Measurements from ENCODE around the gene FIGN.

Gene FIGN

DNA sequence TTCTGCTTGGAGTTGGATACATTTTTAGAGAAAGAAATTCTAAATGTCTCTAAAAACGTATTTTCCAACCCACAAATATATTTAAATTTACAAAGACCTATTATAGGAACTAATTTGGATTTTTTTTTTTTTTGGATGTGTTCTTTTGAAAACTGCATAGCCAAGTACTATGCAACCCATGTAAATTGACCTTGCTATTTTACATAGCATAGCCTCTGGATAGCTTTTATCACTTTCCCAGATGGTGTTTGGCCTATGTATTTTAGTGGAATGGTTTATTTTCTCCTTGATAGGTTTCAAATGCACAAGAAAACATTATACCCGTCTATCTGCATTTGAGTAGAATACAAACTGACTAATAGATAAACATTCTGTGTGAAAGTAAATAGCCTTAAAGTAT is 130.0 kb downstream of the FIGN start:
- Histone ChIP-seq H3K27ac (ENCODE audit: low read depth, low read length) (no peak overlapping the region), H3K4ac (ENCODE audit: low read depth, low read length) (no peak overlapping the region), H3K14ac (ENCODE audit: low read length) (no peak overlapping the region), H3K9me3 (ENCODE audit: insufficient read depth, low read depth, low read length) (peaks cover 2% of the 10 kb centered on the region), H3K79me2 (ENCODE audit: control insufficient read depth, insufficient read depth, low read length, poor library complexity) (no peaks in the 10 kb centered on the region), H4K12ac (ENCODE audit: low read depth, low read length) (no peak overlapping the region), H3K79me1 (ENCODE audit: low read length) (no peaks in the 10 kb centered on the region), H3K4me3 (ENCODE audit: low read depth, low read length) (no peak overlapping the region), H2BK5ac (ENCODE audit: low read depth, low read length, poor library complexity) (no peak overlapping the region), H3K18ac (ENCODE audit: low read length) (no peak overlapping the region), H2BK12ac (ENCODE audit: low read length) (no peak overlapping the region), H2BK120ac (ENCODE audit: insufficient read depth, low read length, poor library complexity) (no peak overlapping the region), H3K23ac (ENCODE audit: low read length) (no peak overlapping the region), H4K8ac (ENCODE audit: low read depth, low read length) (no peak overlapping the region), H3K9ac (ENCODE audit: low read length) (no peak overlapping the region), H3K27me3 (ENCODE audit: insufficient read depth, low read length) (no peaks in the 10 kb centered on the region), H4K91ac (ENCODE audit: low read depth, low read length) (no peak overlapping the region), H2AK5ac (ENCODE audit: low read length) (no peak overlapping the region), H3K4me1 (ENCODE audit: control insufficient read depth in 1 of 2, insufficient read depth in 2 of 2, low read length in 2 of 2) (no peaks in the 10 kb centered on the region), H2AFZ (ENCODE audit: insufficient read depth, low read length, poor library complexity) (no peak overlapping the region), H3K4me2 (ENCODE audit: low read length) (no peak overlapping the region), H3K36me3 (ENCODE audit: control insufficient read depth in 1 of 2, insufficient read depth in 2 of 2, low read length in 2 of 2) (peaks cover 9 to 13% of the 10 kb centered on the region in 2 experiments)
- no peak for DNase-seq
- no CpG with 5 or more reads among the region's 2 CpGs for WGBS (ENCODE audit: extremely low coverage, insufficient coverage, insufficient read length)

- Histone ChIP-seq H3K4me2 (ENCODE audit: low read length) (no peak overlapping the region), H3K14ac (ENCODE audit: low read length) (no peak overlapping the region), H3K23ac (ENCODE audit: low read length) (no peak overlapping the region), H3K4ac (ENCODE audit: low read depth, low read length) (no peak overlapping the region), H3K9ac (ENCODE audit: low read length) (no peak overlapping the region), H3K9me3 (ENCODE audit: insufficient read depth, low read depth, low read length) (peaks cover under 1% of the 10 kb centered on the region), H2BK120ac (ENCODE audit: insufficient read depth, low read length, poor library complexity) (no peak overlapping the region), H2AK5ac (ENCODE audit: low read length) (no peak overlapping the region), H3K79me2 (ENCODE audit: control insufficient read depth, insufficient read depth, low read length, poor library complexity) (no peaks in the 10 kb centered on the region), H3K36me3 (ENCODE audit: control insufficient read depth in 1 of 2, insufficient read depth in 2 of 2, low read length in 2 of 2) (peaks cover 4 to 6% of the 10 kb centered on the region in 2 experiments), H3K4me3 (ENCODE audit: low read depth, low read length) (no peak overlapping the region), H4K12ac (ENCODE audit: low read depth, low read length) (no peak overlapping the region), H3K18ac (ENCODE audit: low read length) (no peak overlapping the region), H2BK5ac (ENCODE audit: low read depth, low read length, poor library complexity) (no peak overlapping the region), H2BK12ac (ENCODE audit: low read length) (no peak overlapping the region), H4K91ac (ENCODE audit: low read depth, low read length) (no peak overlapping the region), H3K27ac (ENCODE audit: low read depth, low read length) (no peak overlapping the region), H3K4me1 (ENCODE audit: control insufficient read depth in 1 of 2, insufficient read depth in 2 of 2, low read length in 2 of 2) (no peaks in the 10 kb centered on the region), H3K27me3 (ENCODE audit: insufficient read depth, low read length) (no peaks in the 10 kb centered on the region), H4K8ac (ENCODE audit: low read depth, low read length) (no peak overlapping the region), H3K79me1 (ENCODE audit: low read length) (no peaks in the 10 kb centered on the region), H2AFZ (ENCODE audit: insufficient read depth, low read length, poor library complexity) (no peak overlapping the region)
- no CpG with 5 or more reads among the region's 4 CpGs for WGBS (ENCODE audit: extremely low coverage, insufficient coverage, insufficient read length)
- DNase-seq, result peak; percentile 26 to 56
Measured at GRCh38 chr2:163604941-163605555, 130.8 kb downstream of the FIGN start.

GRCh38 chr2:163602196-163602595 is 133.6 kb downstream of the FIGN start:
- Histone ChIP-seq H4K12ac (ENCODE audit: low read depth, low read length) (no peak overlapping the region), H3K4ac (ENCODE audit: low read depth, low read length) (no peak overlapping the region), H3K27ac (ENCODE audit: low read depth, low read length) (no peak overlapping the region), H3K4me1 (ENCODE audit: control insufficient read depth in 1 of 2, insufficient read depth in 2 of 2, low read length in 2 of 2) (no peaks in the 10 kb centered on the region), H3K23ac (ENCODE audit: low read length) (no peak overlapping the region), H2BK120ac (ENCODE audit: insufficient read depth, low read length, poor library complexity) (no peak overlapping the region), H3K79me2 (ENCODE audit: control insufficient read depth, insufficient read depth, low read length, poor library complexity) (no peaks in the 10 kb centered on the region), H3K79me1 (ENCODE audit: low read length) (no peaks in the 10 kb centered on the region), H2BK5ac (ENCODE audit: low read depth, low read length, poor library complexity) (no peak overlapping the region), H3K4me3 (ENCODE audit: low read depth, low read length) (no peak overlapping the region), H3K4me2 (ENCODE audit: low read length) (no peak overlapping the region), H3K9ac (ENCODE audit: low read length) (no peak overlapping the region), H4K91ac (ENCODE audit: low read depth, low read length) (no peak overlapping the region), H3K14ac (ENCODE audit: low read length) (no peak overlapping the region), H3K18ac (ENCODE audit: low read length) (no peak overlapping the region), H2AFZ (ENCODE audit: insufficient read depth, low read length, poor library complexity) (no peak overlapping the region), H2BK12ac (ENCODE audit: low read length) (peak overlapping the region; percentile 22), H3K36me3 (ENCODE audit: control insufficient read depth in 1 of 2, insufficient read depth in 2 of 2, low read length in 2 of 2) (no peaks in the 10 kb centered on the region), H3K9me3 (ENCODE audit: insufficient read depth, low read depth, low read length) (no peaks in the 10 kb centered on the region), H3K27me3 (ENCODE audit: insufficient read depth, low read length) (no peaks in the 10 kb centered on the region), H4K8ac (ENCODE audit: low read depth, low read length) (no peak overlapping the region), H2AK5ac (ENCODE audit: low read length) (no peak overlapping the region)
- DNase-seq, result no peak
- WGBS (ENCODE audit: extremely low coverage, insufficient coverage, insufficient read length), result no CpG with 5 or more reads among the region's 3 CpGs

DNA sequence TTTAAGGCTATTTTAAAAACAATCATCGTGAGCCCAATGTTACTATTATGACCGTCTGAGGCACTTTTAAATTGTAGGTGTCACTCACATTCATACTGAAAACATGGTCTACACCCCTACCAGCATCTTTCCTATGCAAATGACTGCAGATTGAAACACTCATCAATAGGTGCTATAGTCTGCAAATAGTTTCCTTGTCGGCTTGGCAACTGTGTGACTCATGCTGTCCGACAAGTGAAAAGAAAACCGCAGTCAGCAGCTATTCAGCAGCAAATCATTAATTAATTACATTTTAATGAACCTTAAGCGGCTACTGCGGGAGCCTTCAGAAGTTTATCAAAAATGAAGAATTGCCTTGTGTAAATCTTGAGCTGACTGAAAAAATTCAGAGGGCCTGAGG is 134.4 kb downstream of the FIGN start:
- Histone ChIP-seq H2BK12ac (ENCODE audit: low read length) (no peak overlapping the region), H3K36me3 (ENCODE audit: control insufficient read depth in 1 of 2, insufficient read depth in 2 of 2, low read length in 2 of 2) (no peaks in the 10 kb centered on the region), H3K23ac (ENCODE audit: low read length) (no peak overlapping the region), H3K4me3 (ENCODE audit: low read depth, low read length) (no peak overlapping the region), H3K9ac (ENCODE audit: low read length) (no peak overlapping the region), H4K8ac (ENCODE audit: low read depth, low read length) (no peak overlapping the region), H4K91ac (ENCODE audit: low read depth, low read length) (no peak overlapping the region), H4K12ac (ENCODE audit: low read depth, low read length) (no peak overlapping the region), H3K4me2 (ENCODE audit: low read length) (no peak overlapping the region), H3K18ac (ENCODE audit: low read length) (no peak overlapping the region), H2AK5ac (ENCODE audit: low read length) (no peak overlapping the region), H3K27me3 (ENCODE audit: insufficient read depth, low read length) (no peaks in the 10 kb centered on the region), H2BK5ac (ENCODE audit: low read depth, low read length, poor library complexity) (no peak overlapping the region), H3K14ac (ENCODE audit: low read length) (no peak overlapping the region), H3K79me1 (ENCODE audit: low read length) (no peaks in the 10 kb centered on the region), H3K4ac (ENCODE audit: low read depth, low read length) (no peak overlapping the region), H3K79me2 (ENCODE audit: control insufficient read depth, insufficient read depth, low read length, poor library complexity) (no peaks in the 10 kb centered on the region), H2BK120ac (ENCODE audit: insufficient read depth, low read length, poor library complexity) (no peak overlapping the region), H3K27ac (ENCODE audit: low read depth, low read length) (no peak overlapping the region), H3K9me3 (ENCODE audit: insufficient read depth, low read depth, low read length) (no peaks in the 10 kb centered on the region), H3K4me1 (ENCODE audit: control insufficient read depth in 1 of 2, insufficient read depth in 2 of 2, low read length in 2 of 2) (no peaks in the 10 kb centered on the region), H2AFZ (ENCODE audit: insufficient read depth, low read length, poor library complexity) (no peak overlapping the region)
- WGBS (ENCODE audit: extremely low coverage, insufficient coverage, insufficient read length), result no CpG with 5 or more reads among the region's 7 CpGs
- peak in 1 of 2 donors; percentile 37 for DNase-seq
